ENCODE measurements around the gene GINS2.

Gene GINS2

GRCh38 chr16:85632709-85633437 lies 55.9 kb downstream of the GINS2 start:
- FAIRE-seq: no peak
- DNase-seq (ENCODE audit: extremely low spot score, insufficient read length, low read depth): no peak

GRCh38 chr16:85631802-85632393 lies 56.9 kb downstream of the GINS2 start:
- DNase-seq (ENCODE audit: extremely low spot score, insufficient read length, low read depth) (no peak), FAIRE-seq (no peak)

GRCh38 chr16:85631230-85631629 lies 57.5 kb downstream of the GINS2 start:
- DNase-seq (ENCODE audit: extremely low spot score, insufficient read length, low read depth) (no peak), FAIRE-seq (no peak)

- FAIRE-seq (no peak), DNase-seq (ENCODE audit: extremely low spot score, insufficient read length, low read depth) (no peak)
These were observed 58.9 kb downstream of the GINS2 start for GRCh38 chr16:85629853-85630252.

- FAIRE-seq (no peak), DNase-seq (ENCODE audit: extremely low spot score, insufficient read length, low read depth) (no peak)
These were observed 59.4 kb downstream of the GINS2 start for GRCh38 chr16:85629326-85629725.

GRCh38 chr16:85628645-85629044 lies 60.1 kb downstream of the GINS2 start:
- no peak for DNase-seq (ENCODE audit: extremely low spot score, insufficient read length, low read depth)
- no peak for FAIRE-seq

GRCh38 chr16:85628265-85628556 lies 60.5 kb downstream of the GINS2 start:
- DNase-seq (ENCODE audit: extremely low spot score, insufficient read length, low read depth) (no peak), FAIRE-seq (no peak)

- no peak for FAIRE-seq
These were observed 61.1 kb downstream of the GINS2 start for GRCh38 chr16:85627526-85628264.

GRCh38 chr16:85627089-85627488 lies 61.7 kb downstream of the GINS2 start:
- DNase-seq (ENCODE audit: extremely low spot score, insufficient read length, low read depth) (no peak), FAIRE-seq (no peak)

More at GRCh38 chr16:85627526-85628264, 61.1 kb downstream of the GINS2 start:
- no peak for DNase-seq (ENCODE audit: extremely low spot score, insufficient read length, low read depth)

All from GM18507 (cell line).